Measurements from ENCODE around the gene LY86.

DNA sequence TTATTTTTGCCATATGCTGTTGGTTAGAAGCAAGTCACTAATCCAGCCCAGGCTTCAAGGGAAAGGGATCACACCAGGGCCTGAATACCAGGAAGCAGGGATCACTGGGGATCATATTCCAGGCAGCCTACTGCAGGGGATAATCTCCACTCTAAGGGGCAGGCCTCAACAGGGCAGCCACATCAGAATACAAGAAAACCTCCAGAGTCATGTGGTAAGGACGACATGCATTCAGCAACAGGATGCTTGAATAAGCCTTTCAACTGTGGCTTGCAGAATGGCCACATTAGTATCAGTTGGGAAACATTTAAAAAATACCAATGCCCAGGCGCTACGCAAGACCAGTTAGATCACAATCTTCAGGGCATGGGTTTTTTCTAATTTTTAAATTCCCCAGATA, 109.1 kb downstream of the LY86 start:
- TF ChIP-seq, protein P1, sequence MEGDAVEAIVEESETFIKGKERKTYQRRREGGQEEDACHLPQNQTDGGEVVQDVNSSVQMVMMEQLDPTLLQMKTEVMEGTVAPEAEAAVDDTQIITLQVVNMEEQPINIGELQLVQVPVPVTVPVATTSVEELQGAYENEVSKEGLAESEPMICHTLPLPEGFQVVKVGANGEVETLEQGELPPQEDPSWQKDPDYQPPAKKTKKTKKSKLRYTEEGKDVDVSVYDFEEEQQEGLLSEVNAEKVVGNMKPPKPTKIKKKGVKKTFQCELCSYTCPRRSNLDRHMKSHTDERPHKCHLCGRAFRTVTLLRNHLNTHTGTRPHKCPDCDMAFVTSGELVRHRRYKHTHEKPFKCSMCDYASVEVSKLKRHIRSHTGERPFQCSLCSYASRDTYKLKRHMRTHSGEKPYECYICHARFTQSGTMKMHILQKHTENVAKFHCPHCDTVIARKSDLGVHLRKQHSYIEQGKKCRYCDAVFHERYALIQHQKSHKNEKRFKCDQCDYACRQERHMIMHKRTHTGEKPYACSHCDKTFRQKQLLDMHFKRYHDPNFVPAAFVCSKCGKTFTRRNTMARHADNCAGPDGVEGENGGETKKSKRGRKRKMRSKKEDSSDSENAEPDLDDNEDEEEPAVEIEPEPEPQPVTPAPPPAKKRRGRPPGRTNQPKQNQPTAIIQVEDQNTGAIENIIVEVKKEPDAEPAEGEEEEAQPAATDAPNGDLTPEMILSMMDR (IDR thresholded peaks at IDR 0.05; ENCODE audit: low read depth, low read length, poor library complexity, severe bottlenecking) = no peak
- TF ChIP-seq EZH2phosphoT487 (IDR thresholded peaks at IDR 0.05; ENCODE audit: borderline replicate concordance, low read length) = no peak

Data from DOHH2 (cell line).